Thymus (tissue), 11 donors: ENCODE measurements around the gene EIF2S3. TPM values are rescaled to one million over a fixed set of nuclear protein-coding genes. Genes with fewer than 3 reads are reported as not detected.

Source experiments
- DNase-seq, 9 donors: peaks; one replicate each; pipeline ENCODE4 v3.0.0-alpha.2; 2013; ENCODE audit warnings: low spot score in 9 of 9, low read depth in 6 of 9, missing footprints in 1 of 9
- H3K27ac ChIP-seq, 2 donors: one replicate each; pipeline ENCODE4 v1.5.1; 2013; ENCODE audit warnings: control low read depth in 1 of 2, low read depth in 1 of 2, low read length in 1 of 2, mild to moderate bottlenecking in 1 of 2, moderate library complexity in 1 of 2
- H3K27me3 ChIP-seq, 2 donors: one replicate each; pipeline ENCODE4 v1.5.1; 2013; ENCODE audit warnings: low read length in 1 of 2; ENCODE audit not compliant: control insufficient read depth in 2 of 2, insufficient read depth in 1 of 2
- H3K36me3 ChIP-seq, 2 donors: one replicate each; pipeline ENCODE4 v1.5.1; 2013; ENCODE audit warnings: low read length in 1 of 2, mild to moderate bottlenecking in 1 of 2, moderate library complexity in 1 of 2; ENCODE audit not compliant: control insufficient read depth in 2 of 2, insufficient read depth in 2 of 2
- H3K4me1 ChIP-seq, 2 donors: one replicate each; pipeline ENCODE4 v1.5.1; 2013; ENCODE audit warnings: low read length in 2 of 2; ENCODE audit not compliant: control insufficient read depth in 2 of 2, insufficient read depth in 2 of 2
- H3K4me3 ChIP-seq, 2 donors: one replicate each; pipeline ENCODE4 v1.5.1; 2013; ENCODE audit warnings: low read length in 2 of 2, control low read depth in 1 of 2, mild to moderate bottlenecking in 1 of 2
- H3K9me3 ChIP-seq, 2 donors: one replicate each; pipeline ENCODE4 v1.5.1; 2013; ENCODE audit warnings: low read length in 1 of 2, mild to moderate bottlenecking in 1 of 2; ENCODE audit not compliant: control insufficient read depth in 2 of 2, insufficient read depth in 1 of 2
- WGBS: extraction: QIAGEN DNeasy Blood & Tissue Kit; methylation state at CpG from one replicate; pipeline ENCODE4 v1.1.7; 2013; 5-methylcytosine and 5-hydroxymethylcytosine counted together
- polyA plus RNA-seq: library from polyadenylated mRNA; stranded (reverse); fragments of 200-250 nt; gene quantifications from one replicate; pipeline ENCODE4 v1.2.3, GENCODE V29; 2013
- total RNA-seq: library from RNA; stranded (reverse); fragments of 120-200 nt; gene quantifications from one replicate; pipeline ENCODE4 v1.2.4, GENCODE V29; 2013
- donor health status: healthy.

The EIF2S3 gene
- total and polyA plus RNA-seq, 2 donors: 89.2 to 168 TPM

GRCh38 chrX:24019448-24019847 lies 35.3 kb upstream of the EIF2S3 start:
- H3K27ac ChIP-seq: no peak overlapping the region
- no peak for DNase-seq
- 88% methylated on average over 7 of the region's 7 CpGs for WGBS
- H3K4me1 ChIP-seq: peaks cover 2 to 5% of the 10 kb centered on the region in 2 donors
- no peaks in the 10 kb centered on the region for H3K9me3 ChIP-seq
- peaks cover 0 to 3% of the 10 kb centered on the region in 2 donors for H3K27me3 ChIP-seq
- peaks cover 3 to 5% of the 10 kb centered on the region in 2 donors for H3K36me3 ChIP-seq
- no peak overlapping the region for H3K4me3 ChIP-seq

DNA sequence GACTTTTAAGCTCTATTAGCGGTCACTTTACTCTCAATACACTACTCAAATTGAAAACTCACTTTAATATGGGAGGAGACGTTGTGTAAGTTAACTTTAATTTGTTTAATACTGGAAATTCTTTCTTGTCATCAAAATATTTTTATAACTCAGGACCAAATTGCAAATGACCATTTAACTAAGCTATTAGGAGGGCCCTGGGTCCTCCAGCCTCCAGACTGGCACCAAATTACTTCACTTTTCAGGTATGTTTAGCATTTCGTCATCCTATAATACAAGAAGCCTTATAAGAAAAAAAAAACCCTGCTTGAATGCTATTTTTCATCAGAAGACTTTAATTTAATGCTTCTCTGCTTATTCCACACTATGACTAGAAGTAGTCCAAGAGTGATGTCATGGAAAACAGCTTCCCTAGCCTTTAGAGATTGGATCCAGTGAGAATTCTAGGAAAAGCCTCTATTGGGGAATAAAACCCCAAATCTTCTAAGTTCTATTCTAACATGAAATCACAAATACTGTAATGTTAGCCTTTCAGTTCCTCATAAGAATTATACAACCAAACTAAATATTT lies 34.4 kb upstream of the EIF2S3 start:
- H3K9me3 ChIP-seq: no peaks in the 10 kb centered on the region
- peaks cover 0 to 6% of the 10 kb centered on the region in 2 donors for H3K27me3 ChIP-seq
- 97% methylated on average over 3 of the region's 3 CpGs for whole genome bisulfite sequencing
- H3K27ac ChIP-seq: no peak overlapping the region
- peaks cover 3 to 5% of the 10 kb centered on the region in 2 donors for H3K36me3 ChIP-seq
- H3K4me3 ChIP-seq: no peak overlapping the region
- peaks cover 0 to 2% of the 10 kb centered on the region in 2 donors for H3K4me1 ChIP-seq
- no peak for DNase-seq

GRCh38 chrX:24023544-24023943 lies 31.2 kb upstream of the EIF2S3 start:
- 5% methylated on average over 1 of the region's 1 CpG for WGBS
- Histone ChIP-seq H3K27ac (no peak overlapping the region), H3K4me1 (peaks cover 0 to 2% of the 10 kb centered on the region in 2 donors), H3K36me3 (no peaks in the 10 kb centered on the region), H3K4me3 (peak overlapping the region; percentile 55 to 77), H3K27me3 (peaks cover 0 to 11% of the 10 kb centered on the region in 2 donors), H3K9me3 (no peaks in the 10 kb centered on the region)
- DNase-seq: no peak

GRCh38 chrX:24023972-24024669 lies 30.6 kb upstream of the EIF2S3 start:
- under 1% methylated on average over 19 of the region's 19 CpGs for WGBS
- Histone ChIP-seq H3K4me3 (peak overlapping the region; percentile 55 to 77), H3K9me3 (no peaks in the 10 kb centered on the region), H3K36me3 (no peaks in the 10 kb centered on the region), H3K4me1 (peaks cover 0 to 2% of the 10 kb centered on the region in 2 donors), H3K27me3 (peaks cover 0 to 11% of the 10 kb centered on the region in 2 donors), H3K27ac (peak overlapping the region; percentile 44 to 65)
- DNase-seq: peak in 3 of 9 donors; percentile 12 to 43 (median 26)

GRCh38 chrX:24024819-24025740 lies 29.7 kb upstream of the EIF2S3 start:
- DNase-seq: peak in 6 of 9 donors; percentile 57 to 84 (median 70)
- Histone ChIP-seq H3K9me3 (no peaks in the 10 kb centered on the region), H3K36me3 (no peaks in the 10 kb centered on the region), H3K4me1 (peaks cover 0 to 2% of the 10 kb centered on the region in 2 donors), H3K27me3 (peaks cover 0 to 11% of the 10 kb centered on the region in 2 donors), H3K27ac (peak overlapping the region; percentile 44 to 81), H3K4me3 (peak overlapping the region; percentile 55 to 77)
- under 1% methylated on average over 110 of the region's 111 CpGs for WGBS

GRCh38 chrX:24025741-24026403 lies 28.9 kb upstream of the EIF2S3 start:
- DNase-seq: peak in 2 of 9 donors; percentile 19 to 43
- under 1% methylated on average over 46 of the region's 46 CpGs for WGBS
- H3K4me3 ChIP-seq: peak overlapping the region; percentile 65 to 77
- no peaks in the 10 kb centered on the region for H3K36me3 ChIP-seq
- peak overlapping the region; percentile 81 to 84 for H3K27ac ChIP-seq
- H3K27me3 ChIP-seq: peaks cover 0 to 11% of the 10 kb centered on the region in 2 donors
- H3K9me3 ChIP-seq: no peaks in the 10 kb centered on the region
- H3K4me1 ChIP-seq: peaks cover 0 to 2% of the 10 kb centered on the region in 2 donors

DNA sequence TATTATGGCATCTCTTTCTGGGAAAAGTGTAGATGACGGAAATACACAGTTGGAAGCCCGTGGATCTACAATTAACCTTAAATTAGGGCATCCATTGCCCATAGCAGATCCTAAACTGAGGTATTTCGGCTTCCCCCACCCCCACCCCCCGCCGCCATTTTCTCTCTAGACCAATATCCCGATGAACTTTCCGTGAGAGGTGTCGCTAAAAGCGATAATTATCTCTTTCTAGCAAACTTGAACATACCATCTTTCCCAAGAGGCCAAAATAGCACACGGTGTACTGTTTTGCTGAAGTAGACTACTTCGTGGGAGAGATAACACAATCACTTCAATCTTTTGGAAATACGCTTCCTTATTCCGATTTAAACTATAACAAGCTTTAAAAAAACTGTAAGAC lies 28.3 kb upstream of the EIF2S3 start:
- peaks cover 0 to 11% of the 10 kb centered on the region in 2 donors for H3K27me3 ChIP-seq
- DNase-seq: peak in 1 of 9 donors; percentile 14
- H3K4me1 ChIP-seq: peaks cover 0 to 2% of the 10 kb centered on the region in 2 donors
- no peaks in the 10 kb centered on the region for H3K36me3 ChIP-seq
- H3K27ac ChIP-seq: peak overlapping the region; percentile 31 to 84
- peak overlapping the region; percentile 65 to 77 for H3K4me3 ChIP-seq
- H3K9me3 ChIP-seq: no peaks in the 10 kb centered on the region
- 15% methylated on average over 13 of the region's 13 CpGs for WGBS

DNA sequence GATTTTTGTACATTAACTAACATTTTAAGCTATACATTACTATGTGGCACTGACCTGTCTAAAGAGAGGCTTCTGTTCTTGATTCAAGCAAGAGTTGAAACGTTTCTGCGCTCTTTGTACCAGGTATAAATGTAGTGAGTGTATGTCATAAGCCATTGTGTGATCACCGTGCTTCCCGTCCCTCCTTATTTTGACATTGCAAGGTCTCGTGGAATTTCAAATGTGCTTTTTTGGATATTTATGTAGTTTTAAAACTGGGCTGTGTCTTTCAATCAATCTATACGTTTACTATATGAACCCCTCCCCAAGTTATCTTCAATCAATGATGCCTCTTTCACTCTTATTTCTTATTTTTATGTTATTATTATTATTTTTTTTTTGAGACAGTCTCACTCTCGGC lies 27.7 kb upstream of the EIF2S3 start, which contains the start of gene KLHL15:
TSS of gene KLHL15 (minus strand) at position 101 of the 400 bp plus-strand sequence. CDS start 20,493 bp downstream, outside the sequence.
- DNase-seq: no peak
- no peaks in the 10 kb centered on the region for H3K36me3 ChIP-seq

More for the DNA sequence above, 27.7 kb upstream of the EIF2S3 start, which contains the start of gene KLHL15:
- no peaks in the 10 kb centered on the region for H3K9me3 ChIP-seq
- H3K27me3 ChIP-seq: peaks cover 0 to 11% of the 10 kb centered on the region in 2 donors
- H3K27ac ChIP-seq: peak within 1 kb of the TSS; percentile 31 to 84
- WGBS: 96% methylated on average over 7 of the region's 7 CpGs
- H3K4me1 ChIP-seq: no peaks in the 10 kb centered on the region
- peak within 1 kb of the TSS; percentile 65 to 77 for H3K4me3 ChIP-seq
